Activated CD4-positive, alpha-beta T cell treated with anti-CD3 and anti-CD28 coated beads, Interleukin-2, amount 10 ng/mL, durations not matched to agents 7 days and 5 days (primary cell): ENCODE measurements around the gene GRID1. TPM values are rescaled to one million over a fixed set of nuclear protein-coding genes. Genes with fewer than 3 reads are reported as not detected.
A peak's percentile ranks its signal among the peaks of the same experiment; 100 is the strongest.

ENCODE experiments used
- CTCF ChIA-PET: fragments of 350-600 bp; sonication (Branson Sonifier 250); formaldehyde crosslinking; loops from one replicate; lab custom pipeline; 2021; ENCODE audit warnings: antibody characterized with exemption; lab: Charles Lee
- POLR2A ChIA-PET: fragments of 350-600 bp; sonication (Branson Sonifier 250); formaldehyde crosslinking; loops from one replicate; lab custom pipeline; 2021; ENCODE audit warnings: antibody characterized with exemption; lab: Charles Lee
- DNase-seq: peaks from one replicate; pipeline ENCODE4 v3.0.0-alpha.2; 2020
- H3K27ac Mint-ChIP-seq: one replicate; pipeline ENCODE4 v1.8.0; 2021; ENCODE audit warnings: mild to moderate bottlenecking, moderate library complexity, mixed read lengths
- H3K27me3 Mint-ChIP-seq: one replicate; pipeline ENCODE4 v1.8.0; 2021; ENCODE audit warnings: mixed read lengths
- H3K36me3 Mint-ChIP-seq: one replicate; pipeline ENCODE4 v1.8.0; 2021; ENCODE audit warnings: low read depth, mixed read lengths
- H3K4me1 Mint-ChIP-seq: one replicate; pipeline ENCODE4 v1.8.0; 2021; ENCODE audit warnings: mixed read lengths
- H3K4me3 Mint-ChIP-seq: one replicate; pipeline ENCODE4 v1.8.0; 2021; ENCODE audit warnings: mild to moderate bottlenecking, moderate library complexity, mixed read lengths
- H3K9me3 Mint-ChIP-seq: one replicate; pipeline ENCODE4 v1.8.0; 2021; ENCODE audit warnings: mixed read lengths
- total RNA-seq, 2 experiments: library from RNA; stranded (reverse); gene quantifications; one replicate each; pipeline ENCODE4 v1.2.3, GENCODE V29; 2021

Gene GRID1
- total RNA-seq: not detected

DNA sequence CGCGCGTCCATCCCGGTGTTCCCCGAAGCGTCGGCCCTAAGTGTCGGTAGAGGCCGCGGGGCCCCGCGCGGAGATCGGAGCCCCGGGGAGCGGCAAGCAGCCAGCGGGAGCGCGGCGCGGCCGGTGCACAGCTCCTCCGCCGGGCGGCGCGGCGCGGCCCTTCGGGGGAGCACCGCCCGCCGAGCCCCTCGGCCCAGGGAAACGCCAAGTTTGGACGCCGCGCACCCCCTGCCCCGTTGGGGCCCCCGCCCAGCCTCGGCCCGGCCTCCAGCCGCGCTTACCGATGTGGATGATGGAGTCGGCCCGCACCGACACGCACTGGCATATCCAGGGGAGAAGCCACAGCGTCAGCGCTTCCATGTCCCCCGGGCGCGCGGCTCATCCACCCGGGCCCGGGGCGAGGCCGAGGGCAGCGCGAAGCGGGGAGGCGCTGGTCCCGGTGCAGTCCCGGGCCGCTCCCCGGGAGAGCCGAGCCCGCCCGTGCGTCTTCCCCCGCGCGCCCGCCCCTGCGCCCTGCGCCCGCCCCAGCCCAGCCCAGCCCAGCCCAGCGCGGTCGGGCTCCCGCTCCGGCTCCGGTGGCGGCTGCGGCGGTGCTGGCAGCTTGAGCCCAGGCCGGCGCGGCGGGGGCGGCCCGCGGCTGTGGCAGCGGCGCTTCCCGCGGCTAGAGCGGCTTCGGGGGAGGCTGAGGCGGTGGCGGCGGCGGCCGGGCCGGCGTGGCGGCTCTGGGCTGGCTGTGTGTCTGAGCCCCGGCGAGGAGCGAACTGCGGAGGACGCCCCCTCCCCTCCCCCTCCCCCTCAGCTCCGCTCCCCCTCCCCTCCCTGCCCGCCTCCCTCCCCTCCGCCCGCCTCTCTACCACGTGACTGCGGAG, at the start of gene GRID1:
GRID1 (minus strand) TSS at position 763 of the 869 bp plus-strand sequence.
- CTCF ChIA-PET: interaction anchor here (0.6 kb wide), 1 partner anchor 38 kb away, joined by 3 read pairs; no protein-coding TSS in a partner anchor
- H3K27ac Mint-ChIP-seq: peak within 1 kb of the TSS; percentile 66
- peak within 1 kb of the TSS; percentile 36 for H3K4me3 Mint-ChIP-seq
- H3K36me3 Mint-ChIP-seq: no peaks in the 10 kb centered on the region
- no peak for DNase-seq
- H3K9me3 Mint-ChIP-seq: no peaks in the 10 kb centered on the region
- H3K4me1 Mint-ChIP-seq: peaks cover 7% of the 10 kb centered on the region
- H3K27me3 Mint-ChIP-seq: peaks cover 72% of the 10 kb centered on the region
- POLR2A ChIA-PET: no interaction called here

DNA sequence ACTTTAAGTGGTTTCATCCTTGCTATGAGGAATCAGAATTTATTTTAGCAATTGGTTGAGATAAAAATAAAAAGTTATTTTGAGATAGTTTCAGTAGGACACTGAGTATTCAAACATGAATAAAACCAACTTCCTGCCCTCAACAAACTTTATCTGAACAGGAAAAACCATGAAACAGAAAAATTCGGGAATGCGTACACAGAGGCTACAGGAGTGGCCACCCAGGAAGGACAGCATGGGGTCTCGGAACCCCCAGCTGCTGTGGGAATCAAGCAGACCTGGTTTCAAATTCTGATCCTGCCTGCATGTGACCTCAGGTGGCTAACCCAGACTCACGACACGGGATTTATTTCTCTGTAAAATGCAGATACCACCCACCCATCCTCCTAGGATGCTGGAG, 49.0 kb upstream of the GRID1 start:
- H3K27me3 Mint-ChIP-seq: no peaks in the 10 kb centered on the region
- DNase-seq: no peak
- no peak overlapping the region for H3K27ac Mint-ChIP-seq
- H3K9me3 Mint-ChIP-seq: peaks cover 5% of the 10 kb centered on the region
- POLR2A ChIA-PET: no interaction called here
- CTCF ChIA-PET: interaction anchor here (0.6 kb wide), 1 partner anchor 13 kb away, joined by 3 read pairs; no protein-coding TSS in a partner anchor
- peaks cover 6% of the 10 kb centered on the region for H3K36me3 Mint-ChIP-seq
- H3K4me3 Mint-ChIP-seq: no peak overlapping the region
- H3K4me1 Mint-ChIP-seq: peaks cover 56% of the 10 kb centered on the region

DNA sequence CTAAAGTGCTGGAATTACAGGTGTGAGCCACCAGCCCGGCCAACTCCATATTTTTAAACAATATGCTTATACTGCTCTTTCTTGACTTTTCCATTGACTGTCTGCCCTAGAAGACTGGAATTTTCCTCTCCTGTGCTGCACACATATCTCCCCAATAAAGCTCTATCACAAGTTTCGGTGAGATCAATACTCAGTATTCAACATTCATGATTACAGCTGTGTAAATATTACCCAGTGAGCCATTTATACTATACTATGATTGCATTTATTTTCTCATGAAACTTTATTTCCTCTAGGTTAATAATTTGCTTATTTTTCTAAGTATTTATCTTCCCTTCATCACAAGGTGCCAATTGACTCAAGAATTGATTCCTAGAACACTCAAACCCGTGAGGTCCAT, 48.5 kb upstream of the GRID1 start:
- Mint-ChIP-seq H3K4me3 (no peak overlapping the region), H3K36me3 (peaks cover 8% of the 10 kb centered on the region), H3K9me3 (peaks cover 7% of the 10 kb centered on the region), H3K27me3 (no peaks in the 10 kb centered on the region), H3K27ac (no peak overlapping the region), H3K4me1 (peaks cover 59% of the 10 kb centered on the region)
- no peak for DNase-seq
- ChIA-PET POLR2A (no interaction called here), CTCF (interaction anchor here (0.6 to 5.0 kb wide), 2 partner anchors 13 to 15 kb away, joined by 3 to 43 read pairs; no protein-coding TSS in a partner anchor)

DNA sequence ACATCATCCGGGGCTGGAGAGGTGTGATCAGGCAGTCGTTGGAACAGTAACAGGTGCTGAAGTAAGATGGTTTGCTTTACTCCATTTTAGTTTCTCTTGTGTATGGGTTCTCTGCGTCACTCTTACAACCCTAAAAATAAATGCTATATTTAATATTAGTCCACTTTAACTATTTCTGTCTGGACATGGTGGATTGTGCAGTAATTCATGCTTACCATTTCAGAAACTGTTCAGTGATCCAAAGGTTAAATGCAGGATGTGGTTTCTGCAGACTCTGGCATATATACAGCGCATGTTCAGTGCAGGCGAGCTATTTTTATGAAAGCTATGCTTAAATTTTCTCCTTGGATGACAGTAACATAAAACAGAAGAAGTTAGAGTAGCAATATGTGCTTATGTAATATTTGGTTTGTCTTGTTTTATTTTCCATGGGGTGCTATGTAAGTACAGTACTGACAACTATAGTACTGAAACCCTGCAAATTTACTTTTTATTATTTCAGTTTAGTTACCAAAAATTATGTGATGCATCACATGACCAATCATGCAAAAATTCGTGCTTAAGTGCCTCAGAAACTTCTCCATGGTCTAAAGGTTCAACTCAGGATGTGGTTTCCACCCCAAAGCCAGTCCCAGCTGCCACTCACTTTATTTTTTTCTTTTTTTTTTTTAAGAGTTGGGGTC, 46.6 kb upstream of the GRID1 start:
- no peaks in the 10 kb centered on the region for H3K27me3 Mint-ChIP-seq
- H3K36me3 Mint-ChIP-seq: peaks cover 9% of the 10 kb centered on the region
- peaks cover 7% of the 10 kb centered on the region for H3K9me3 Mint-ChIP-seq
- peaks cover 53% of the 10 kb centered on the region for H3K4me1 Mint-ChIP-seq
- H3K4me3 Mint-ChIP-seq: peak overlapping the region; percentile 55
- ChIA-PET POLR2A (interaction anchor here (0.8 to 3.1 kb wide), 2 partner anchors 12 to 13 kb away, joined by 3 to 13 read pairs; no protein-coding TSS in a partner anchor), CTCF (interaction anchor here (5.0 kb wide), 1 partner anchor 13 kb away, joined by 43 read pairs; no protein-coding TSS in a partner anchor)
- H3K27ac Mint-ChIP-seq: peak overlapping the region; percentile 89
- DNase-seq: peak; percentile 48

DNA sequence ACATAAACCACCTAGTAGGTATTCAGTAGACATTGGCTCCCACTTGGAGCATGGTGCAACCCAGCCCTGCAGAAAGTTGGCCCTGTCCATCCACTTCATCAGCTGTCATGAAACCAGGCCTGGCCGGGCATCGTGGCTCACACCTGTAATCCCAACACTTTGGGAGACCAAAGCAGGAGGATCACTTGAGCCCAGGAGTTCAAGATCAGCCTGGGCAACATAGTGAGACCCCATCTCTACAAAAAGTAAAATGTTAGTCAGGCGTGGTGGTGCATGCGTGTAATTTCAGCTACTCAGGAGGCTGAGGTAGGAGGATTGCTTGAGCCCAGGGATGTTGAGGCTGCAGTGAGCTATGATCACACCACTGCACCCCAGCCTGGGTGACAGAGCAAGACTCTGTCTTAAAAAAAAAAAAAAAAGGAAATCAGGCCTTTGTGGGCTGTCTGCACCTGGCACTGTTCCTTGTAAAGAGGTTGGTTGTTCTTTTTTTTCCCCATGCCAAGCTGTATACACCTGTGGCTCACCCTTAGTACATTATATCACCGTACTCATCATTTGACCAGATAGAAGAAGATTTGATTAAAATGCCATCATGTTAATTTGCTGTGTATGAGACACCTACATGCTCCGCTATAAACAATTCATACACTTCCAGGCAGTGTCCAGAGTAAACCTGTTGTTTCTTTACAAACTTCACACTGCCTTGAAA, 45.4 kb upstream of the GRID1 start:
- H3K4me3 Mint-ChIP-seq: peak overlapping the region; percentile 51
- DNase-seq: no peak
- peaks cover 9% of the 10 kb centered on the region for H3K36me3 Mint-ChIP-seq
- peaks cover 52% of the 10 kb centered on the region for H3K4me1 Mint-ChIP-seq
- ChIA-PET POLR2A (interaction anchor here (3.1 kb wide), 1 partner anchor 11 kb away, joined by 13 read pairs; no protein-coding TSS in a partner anchor), CTCF (interaction anchor here (0.5 to 5.0 kb wide), 4 partner anchors 11 to 472 kb away, joined by 3 to 43 read pairs (median 4); no protein-coding TSS in a partner anchor)
- H3K9me3 Mint-ChIP-seq: peaks cover 7% of the 10 kb centered on the region
- H3K27me3 Mint-ChIP-seq: no peaks in the 10 kb centered on the region
- peak overlapping the region; percentile 89 for H3K27ac Mint-ChIP-seq

DNA sequence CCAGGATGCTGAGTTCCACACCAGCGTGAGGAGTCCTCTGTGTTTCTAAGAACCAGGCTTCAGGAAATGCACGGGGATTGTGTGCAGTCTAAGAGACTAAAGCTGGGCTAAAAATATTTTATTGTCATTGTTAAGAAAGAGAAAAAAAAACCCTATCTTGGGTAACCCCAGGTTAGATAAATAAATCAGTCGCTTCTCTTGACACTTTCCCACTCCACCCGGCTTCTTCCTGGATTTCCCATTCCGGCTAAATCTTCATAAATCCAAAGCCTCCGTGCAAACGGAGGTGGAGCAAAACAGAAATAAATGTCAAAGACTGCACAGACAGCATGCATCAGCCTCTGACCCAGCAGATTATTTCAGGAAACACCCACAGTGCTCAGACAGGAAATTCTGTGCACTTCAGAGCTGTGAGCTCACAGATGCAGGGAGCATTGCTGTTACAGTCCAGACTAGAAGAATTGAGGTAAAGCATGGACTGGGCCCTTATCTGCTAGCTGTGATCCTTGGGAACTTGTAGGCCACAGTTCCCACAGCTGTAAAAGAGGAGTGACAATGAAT, 44.8 kb upstream of the GRID1 start:
- H3K4me1 Mint-ChIP-seq: peaks cover 52% of the 10 kb centered on the region
- peaks cover 7% of the 10 kb centered on the region for H3K9me3 Mint-ChIP-seq
- POLR2A ChIA-PET: interaction anchor here (0.5 to 3.1 kb wide), 2 partner anchors 11 to 12 kb away, joined by 3 to 13 read pairs; no protein-coding TSS in a partner anchor
- peak overlapping the region; percentile 51 for H3K4me3 Mint-ChIP-seq
- no peaks in the 10 kb centered on the region for H3K27me3 Mint-ChIP-seq
- DNase-seq: peak; percentile 50
- H3K36me3 Mint-ChIP-seq: peaks cover 9% of the 10 kb centered on the region
- peak overlapping the region; percentile 89 for H3K27ac Mint-ChIP-seq
- CTCF ChIA-PET: interaction anchor here (0.5 to 5.0 kb wide), 4 partner anchors 11 to 473 kb away, joined by 3 to 43 read pairs (median 4); no protein-coding TSS in a partner anchor

DNA sequence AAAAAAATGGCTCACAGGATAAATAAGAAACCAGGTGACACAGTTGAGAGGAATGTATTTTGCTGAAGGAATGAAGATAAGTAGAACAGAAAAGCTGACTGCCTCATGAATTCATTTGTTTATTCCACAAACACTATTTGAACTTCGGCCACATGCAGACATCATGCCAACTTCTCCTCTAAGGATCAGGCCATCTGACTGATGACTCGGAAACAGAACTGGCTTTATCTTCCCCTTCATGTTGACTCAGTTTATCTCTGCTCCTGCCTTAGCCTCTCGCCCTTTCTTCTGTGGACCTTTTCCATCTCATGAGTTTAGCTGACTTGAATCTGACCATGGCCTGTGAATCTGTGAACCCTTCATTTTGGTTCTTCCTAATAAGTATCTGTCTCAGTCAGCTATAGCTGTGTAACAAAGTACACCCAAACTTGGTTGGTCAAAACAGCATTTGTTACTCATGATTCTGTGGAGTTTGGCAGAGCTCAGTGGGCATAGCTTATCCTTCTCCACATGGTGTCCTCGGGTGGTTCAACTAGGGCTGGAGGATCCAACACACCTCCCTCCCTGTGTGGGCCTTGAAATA, 44.0 kb upstream of the GRID1 start:
- no peak for DNase-seq
- Mint-ChIP-seq H3K4me3 (peak overlapping the region; percentile 51), H3K9me3 (peaks cover 7% of the 10 kb centered on the region), H3K27me3 (no peaks in the 10 kb centered on the region), H3K36me3 (peaks cover 9% of the 10 kb centered on the region), H3K27ac (peak overlapping the region; percentile 89), H3K4me1 (peaks cover 48% of the 10 kb centered on the region)
- ChIA-PET CTCF (interaction anchor here (0.6 to 5.0 kb wide), 2 partner anchors 10 to 168 kb away, joined by 3 to 43 read pairs; no protein-coding TSS in a partner anchor), POLR2A (interaction anchor here (3.1 kb wide), 1 partner anchor 10 kb away, joined by 13 read pairs; no protein-coding TSS in a partner anchor)

DNA sequence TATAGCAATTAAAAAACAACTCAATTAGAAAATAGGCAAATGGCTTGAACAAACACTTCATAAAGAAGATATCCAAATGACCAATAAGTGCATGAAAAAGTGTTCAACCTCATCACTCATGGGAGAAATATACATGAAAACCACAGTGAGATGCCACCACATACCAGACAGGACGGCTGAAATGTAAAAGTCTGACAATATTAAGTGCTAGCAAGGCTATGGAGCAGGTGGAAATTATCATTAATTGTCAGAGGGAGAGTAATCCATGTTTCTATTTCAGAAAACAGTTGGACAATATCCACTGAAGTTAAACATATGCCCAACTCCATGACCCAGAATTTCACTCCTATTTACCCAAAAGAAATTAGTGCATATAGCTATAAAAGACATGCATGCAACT, 42.6 kb upstream of the GRID1 start:
- Mint-ChIP-seq H3K9me3 (peaks cover 7% of the 10 kb centered on the region), H3K36me3 (peaks cover 9% of the 10 kb centered on the region), H3K4me3 (no peak overlapping the region), H3K27ac (no peak overlapping the region), H3K4me1 (peaks cover 39% of the 10 kb centered on the region), H3K27me3 (no peaks in the 10 kb centered on the region)
- CTCF ChIA-PET: no interaction called here
- no peak for DNase-seq
- POLR2A ChIA-PET: no interaction called here

DNA sequence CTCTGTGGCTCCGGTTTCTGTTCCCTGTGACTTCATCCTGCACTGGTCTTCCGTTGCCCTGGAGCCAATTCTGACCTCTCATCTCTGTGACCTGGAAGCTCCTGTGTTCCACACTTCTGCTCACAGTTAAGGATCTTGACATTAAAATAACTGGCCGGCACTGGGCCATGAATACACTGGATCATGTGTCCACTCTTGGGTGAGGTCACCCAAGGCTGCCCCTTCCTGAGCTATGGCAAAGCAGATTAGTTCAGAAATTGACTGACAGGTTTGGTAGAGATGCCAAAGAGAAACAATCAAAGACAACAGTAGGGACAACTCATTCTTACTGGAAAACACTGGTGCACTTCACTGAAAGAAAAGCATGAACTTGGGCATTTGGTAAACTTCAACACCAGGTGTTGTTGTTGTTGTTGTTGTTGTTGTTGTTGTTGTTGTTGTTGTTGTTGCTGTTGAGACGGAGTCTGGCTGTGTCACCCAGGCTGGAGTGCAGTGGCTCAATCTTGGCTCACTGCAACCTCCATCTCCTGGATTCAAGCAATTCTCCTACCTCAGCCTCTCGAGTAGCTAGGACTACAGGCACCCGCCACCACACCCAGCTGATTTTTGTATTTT, 36.7 kb upstream of the GRID1 start:
- H3K27me3 Mint-ChIP-seq: peaks cover 13% of the 10 kb centered on the region
- H3K9me3 Mint-ChIP-seq: no peaks in the 10 kb centered on the region
- no peak overlapping the region for H3K4me3 Mint-ChIP-seq
- peaks cover 28% of the 10 kb centered on the region for H3K4me1 Mint-ChIP-seq
- H3K36me3 Mint-ChIP-seq: no peaks in the 10 kb centered on the region
- CTCF ChIA-PET: interaction anchor here (2.5 to 7.0 kb wide), 3 partner anchors 9 to 182 kb away, joined by 8 to 60 read pairs (median 43); no protein-coding TSS in a partner anchor
- POLR2A ChIA-PET: no interaction called here
- H3K27ac Mint-ChIP-seq: no peak overlapping the region
- no peak for DNase-seq

DNA sequence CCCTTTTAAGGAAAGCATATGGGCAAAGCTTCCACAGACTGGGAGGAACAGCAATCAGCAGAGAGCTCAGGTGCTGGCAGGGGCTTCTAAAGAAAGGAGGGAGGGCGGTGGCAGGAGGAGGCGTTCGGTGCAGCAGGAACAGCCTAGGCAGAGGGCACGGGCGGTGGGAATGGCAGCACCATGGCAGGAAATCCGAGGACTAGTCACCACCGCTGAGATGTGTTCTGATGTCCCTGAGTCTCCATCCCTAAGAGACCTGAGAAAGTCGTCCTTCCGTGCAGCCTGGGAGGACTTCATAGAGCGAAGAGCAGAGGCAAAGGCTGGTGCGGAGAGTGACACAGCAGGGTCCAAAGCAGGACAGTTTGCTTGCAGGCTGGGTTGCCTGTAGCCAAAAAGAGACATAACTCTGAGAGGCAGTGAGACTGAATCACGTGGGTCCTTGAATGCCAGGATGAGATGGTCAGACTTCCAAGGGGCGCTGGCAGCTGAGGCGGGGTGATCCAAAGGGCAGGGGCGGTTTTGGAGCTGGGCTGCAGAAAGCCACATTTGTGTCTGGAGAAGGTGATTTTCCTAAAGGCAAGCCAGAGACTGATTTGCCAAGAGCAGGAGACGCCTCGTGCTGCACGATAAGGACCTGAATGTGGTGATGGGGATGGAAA, 35.8 kb upstream of the GRID1 start:
- Mint-ChIP-seq H3K4me3 (peak overlapping the region; percentile 82), H3K36me3 (no peaks in the 10 kb centered on the region), H3K27ac (peak overlapping the region; percentile 78), H3K27me3 (peaks cover 13% of the 10 kb centered on the region), H3K9me3 (no peaks in the 10 kb centered on the region), H3K4me1 (peaks cover 28% of the 10 kb centered on the region)
- CTCF ChIA-PET: interaction anchor here (0.7 to 7.0 kb wide), 6 partner anchors 10 to 183 kb away, joined by 3 to 60 read pairs (median 6); no protein-coding TSS in a partner anchor
- no peak for DNase-seq
- POLR2A ChIA-PET: no interaction called here
